Activated CD4-positive, alpha-beta T cell treated with anti-CD3 and anti-CD28 coated beads for 4 hours (primary cell): ENCODE measurements around the gene FAM25C.
"Not testable (repeated sequence)": the region's sequence is repeated elsewhere in the genome, so short reads cannot be mapped to it uniquely, and the experiment has no call there.

Experiments
- DNase-seq, 2 donors: peaks; one replicate each; pipeline ENCODE4 v3.0.0-alpha.2; 2020

Gene FAM25C

DNA sequence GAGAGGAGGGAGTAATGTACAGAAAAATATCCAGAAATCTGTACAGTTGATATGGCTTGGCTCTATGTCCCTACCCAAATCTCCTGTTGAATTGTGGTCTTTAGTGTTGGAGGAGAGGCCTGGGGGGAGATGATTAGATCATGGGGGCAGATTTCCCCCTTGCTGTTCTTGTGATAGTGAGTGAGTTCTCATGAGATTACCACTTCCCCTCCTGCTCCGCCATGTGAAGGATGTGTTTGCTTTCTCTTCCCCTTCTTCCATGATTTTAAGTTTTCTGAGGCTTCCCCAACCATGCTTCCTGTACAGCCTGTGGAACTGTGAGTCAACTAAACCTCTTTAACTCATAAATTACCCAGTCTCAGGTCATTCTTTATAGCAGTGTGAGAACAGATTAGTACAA, 52.2 kb downstream of the FAM25C start:
- not testable (repeated sequence) for DNase-seq
